Umbilical cord (tissue), 2 donors: Measurements from ENCODE around the gene GYG2. TPM values are rescaled to one million over a fixed set of nuclear protein-coding genes. Genes with fewer than 3 reads are reported as not detected.
"Not testable (repeated sequence)": the region's sequence is repeated elsewhere in the genome, so short reads cannot be mapped to it uniquely, and the experiment has no call there.

ENCODE experiments used
- DNase-seq: peaks from one replicate; pipeline ENCODE4 v3.0.0-alpha.2; 2015; ENCODE audit warnings: low spot score
- total RNA-seq: library from RNA; depleted of rRNA; stranded (reverse); fragments of >200 nt; gene quantifications from one replicate; pipeline ENCODE4 v1.2.3, GENCODE V29; 2014; ENCODE audit warnings: low replicate concordance; ENCODE audit not compliant: insufficient read depth

Gene GYG2
- total RNA-seq, 1 donor from 2014 or later = 9.6 TPM

- DNase-seq = peak; percentile 30
Measured at GRCh38 chrX:2867206-2867605, 38.5 kb downstream of the GYG2 start.

GRCh38 chrX:2870650-2871049 is 41.9 kb downstream of the GYG2 start:
- no peak for DNase-seq

- peak; percentile 84 for DNase-seq
Measured at GRCh38 chrX:2871831-2872230, 43.1 kb downstream of the GYG2 start.

GRCh38 chrX:2872671-2873277 is 44.0 kb downstream of the GYG2 start:
- DNase-seq = peak; percentile 78

- DNase-seq = no peak
Measured at GRCh38 chrX:2874222-2875135, 45.7 kb downstream of the GYG2 start.

GRCh38 chrX:2875136-2875481 is 46.4 kb downstream of the GYG2 start:
- no peak for DNase-seq

GRCh38 chrX:2875798-2876399 is 47.2 kb downstream of the GYG2 start:
- no peak for DNase-seq

- no peak for DNase-seq
Measured at GRCh38 chrX:2878563-2878962, 49.8 kb downstream of the GYG2 start.

- no peak for DNase-seq
Measured at GRCh38 chrX:2879670-2880069, 50.9 kb downstream of the GYG2 start.

GRCh38 chrX:2883770-2884169 is 55.0 kb downstream of the GYG2 start:
- DNase-seq = no peak

GRCh38 chrX:2888309-2888708 is 59.6 kb downstream of the GYG2 start:
- DNase-seq = peak; percentile 20

GRCh38 chrX:2889045-2889605 is 60.4 kb downstream of the GYG2 start:
- peak; percentile 19 for DNase-seq

- peak; percentile 51 for DNase-seq
Measured at GRCh38 chrX:2889706-2890490, 61.2 kb downstream of the GYG2 start.

- DNase-seq = not testable (repeated sequence)
Measured at GRCh38 chrX:2890536-2891460, 62.1 kb downstream of the GYG2 start.

- no peak for DNase-seq
Measured at GRCh38 chrX:2892816-2893215, 64.1 kb downstream of the GYG2 start.

- DNase-seq = peak; percentile 96
Measured at GRCh38 chrX:2894885-2895292, 66.2 kb downstream of the GYG2 start.

GRCh38 chrX:2897311-2897689 is 68.6 kb downstream of the GYG2 start:
- DNase-seq = no peak

GRCh38 chrX:2897690-2898623 is 69.2 kb downstream of the GYG2 start:
- peak; percentile 90 for DNase-seq

- peak; percentile 43 for DNase-seq
Measured at GRCh38 chrX:2898846-2899512, 70.2 kb downstream of the GYG2 start.
